Esophagus muscularis mucosa (tissue), 4 donors: ENCODE measurements around the gene FREM2.

Source experiments
- CTCF ChIP-seq, 3 experiments: fragments of 200-600 bp in 2 of 3; fragments of 450-650 bp in 1 of 3; sonication (generic) in 2 of 3; IDR thresholded peaks; one replicate each; pipeline ENCODE4 v1.5.1; 2017 to 2019; ENCODE audit warnings: antibody characterized with exemption in 3 of 3, mild to moderate bottlenecking in 2 of 3, moderate library complexity in 1 of 3
- EP300 ChIP-seq: sonication (generic); formaldehyde crosslinking; IDR thresholded peaks from one replicate; pipeline ENCODE4 v1.6.1; 2017; ENCODE audit warnings: antibody characterized with exemption
- POLR2A ChIP-seq: fragments of 450-650 bp; IDR thresholded peaks from one replicate; pipeline ENCODE4 v1.6.1; 2017; ENCODE audit warnings: antibody characterized with exemption, moderate library complexity, mild to moderate bottlenecking, low read depth

- TF ChIP-seq POLR2A (no peak), CTCF (IDR thresholded peaks at IDR 0.05) (no peak), EP300 (no peak)
Observed at GRCh38 chr13:38804536-38804935, 117.7 kb downstream of the FREM2 start.
